ENCODE data around the gene BAG5.
A peak's percentile ranks its signal among the peaks of the same experiment; 100 is the strongest.

The BAG5 gene

GRCh38 chr14:103563226-103563620 is 766 bp upstream of the BAG5 start:
- Histone ChIP-seq H3K4me1 (ENCODE audit: control insufficient read depth, insufficient read depth, low read length) (peaks cover 5% of the 10 kb centered on the region; the same call in 1 of the 2 replicates), H3K27me3 (ENCODE audit: control insufficient read depth, insufficient read depth, low read length) (no peaks in the 10 kb centered on the region), H3K4me3 (ENCODE audit: low read depth, low read length) (peak overlapping the region; percentile 85), H3K9me3 (ENCODE audit: control insufficient read depth, insufficient read depth, low read length) (no peaks in the 10 kb centered on the region), H3K27ac (ENCODE audit: low read depth, low read length) (peak overlapping the region; percentile 97), H3K9ac (ENCODE audit: low read depth, low read length) (peak overlapping the region; percentile 95), H3K36me3 (ENCODE audit: control insufficient read depth, insufficient read depth, low read length) (peaks cover 25% of the 10 kb centered on the region)

GRCh38 chr14:103562179-103562428 is 353 bp downstream of the BAG5 start:
- H3K4me1 ChIP-seq (ENCODE audit: control insufficient read depth, insufficient read depth, low read length) = peaks cover 3% of the 10 kb centered on the region; the same call in 1 of the 2 replicates

GRCh38 chr14:103561381-103562178 is 877 bp downstream of the BAG5 start:
- peaks cover 33% of the 10 kb centered on the region for H3K36me3 ChIP-seq (ENCODE audit: control insufficient read depth, insufficient read depth, low read length)
- H3K9me3 ChIP-seq (ENCODE audit: control insufficient read depth, insufficient read depth, low read length) = no peaks in the 10 kb centered on the region
- H3K27ac ChIP-seq (ENCODE audit: low read depth, low read length) = peak overlapping the region; percentile 97
- H3K27me3 ChIP-seq (ENCODE audit: control insufficient read depth, insufficient read depth, low read length) = no peaks in the 10 kb centered on the region
- H3K9ac ChIP-seq (ENCODE audit: low read depth, low read length) = peak overlapping the region; percentile 95
- peak overlapping the region; percentile 85 for H3K4me3 ChIP-seq (ENCODE audit: low read depth, low read length)
- peaks cover 3% of the 10 kb centered on the region; the same call in 1 of the 2 replicates for H3K4me1 ChIP-seq (ENCODE audit: control insufficient read depth, insufficient read depth, low read length)

More at GRCh38 chr14:103562179-103562428, 353 bp downstream of the BAG5 start:
- Histone ChIP-seq H3K27ac (ENCODE audit: low read depth, low read length) (peak overlapping the region; percentile 97), H3K27me3 (ENCODE audit: control insufficient read depth, insufficient read depth, low read length) (no peaks in the 10 kb centered on the region), H3K4me3 (ENCODE audit: low read depth, low read length) (peak overlapping the region; percentile 85), H3K9ac (ENCODE audit: low read depth, low read length) (peak overlapping the region; percentile 95), H3K9me3 (ENCODE audit: control insufficient read depth, insufficient read depth, low read length) (no peaks in the 10 kb centered on the region), H3K36me3 (ENCODE audit: control insufficient read depth, insufficient read depth, low read length) (peaks cover 31% of the 10 kb centered on the region)

GRCh38 chr14:103560691-103561090 is 1.8 kb downstream of the BAG5 start:
- Histone ChIP-seq H3K9me3 (ENCODE audit: control insufficient read depth, insufficient read depth, low read length) (no peaks in the 10 kb centered on the region), H3K27me3 (ENCODE audit: control insufficient read depth, insufficient read depth, low read length) (no peaks in the 10 kb centered on the region), H3K27ac (ENCODE audit: low read depth, low read length) (no peak overlapping the region), H3K4me3 (ENCODE audit: low read depth, low read length) (peak overlapping the region; percentile 85; the same call in 1 of the 2 replicates), H3K36me3 (ENCODE audit: control insufficient read depth, insufficient read depth, low read length) (peaks cover 33% of the 10 kb centered on the region), H3K4me1 (ENCODE audit: control insufficient read depth, insufficient read depth, low read length) (peaks cover 3% of the 10 kb centered on the region; the same call in 1 of the 2 replicates), H3K9ac (ENCODE audit: low read depth, low read length) (no peak overlapping the region)

- Histone ChIP-seq H3K9ac (ENCODE audit: low read depth, low read length) (no peak overlapping the region), H3K9me3 (ENCODE audit: control insufficient read depth, insufficient read depth, low read length) (no peaks in the 10 kb centered on the region), H3K4me1 (ENCODE audit: control insufficient read depth, insufficient read depth, low read length) (peaks cover 3% of the 10 kb centered on the region; the same call in 1 of the 2 replicates), H3K27ac (ENCODE audit: low read depth, low read length) (no peak overlapping the region), H3K27me3 (ENCODE audit: control insufficient read depth, insufficient read depth, low read length) (no peaks in the 10 kb centered on the region), H3K4me3 (ENCODE audit: low read depth, low read length) (no peak overlapping the region), H3K36me3 (ENCODE audit: control insufficient read depth, insufficient read depth, low read length) (peaks cover 33% of the 10 kb centered on the region)
Observed at GRCh38 chr14:103559766-103560165, 2.7 kb downstream of the BAG5 start.

- Histone ChIP-seq H3K27ac (ENCODE audit: low read depth, low read length) (no peak overlapping the region), H3K4me1 (ENCODE audit: control insufficient read depth, insufficient read depth, low read length) (peaks cover 3% of the 10 kb centered on the region; the same call in 1 of the 2 replicates), H3K36me3 (ENCODE audit: control insufficient read depth, insufficient read depth, low read length) (peaks cover 33% of the 10 kb centered on the region), H3K4me3 (ENCODE audit: low read depth, low read length) (no peak overlapping the region), H3K9me3 (ENCODE audit: control insufficient read depth, insufficient read depth, low read length) (no peaks in the 10 kb centered on the region), H3K27me3 (ENCODE audit: control insufficient read depth, insufficient read depth, low read length) (no peaks in the 10 kb centered on the region), H3K9ac (ENCODE audit: low read depth, low read length) (no peak overlapping the region)
Observed at GRCh38 chr14:103558071-103558882, 4.2 kb downstream of the BAG5 start.

GRCh38 chr14:103556946-103557758 is 5.3 kb downstream of the BAG5 start:
- Histone ChIP-seq H3K36me3 (ENCODE audit: control insufficient read depth, insufficient read depth, low read length) (peaks cover 33% of the 10 kb centered on the region), H3K27me3 (ENCODE audit: control insufficient read depth, insufficient read depth, low read length) (no peaks in the 10 kb centered on the region), H3K9me3 (ENCODE audit: control insufficient read depth, insufficient read depth, low read length) (no peaks in the 10 kb centered on the region), H3K9ac (ENCODE audit: low read depth, low read length) (no peak overlapping the region), H3K4me1 (ENCODE audit: control insufficient read depth, insufficient read depth, low read length) (peaks cover 3% of the 10 kb centered on the region; the same call in 1 of the 2 replicates), H3K27ac (ENCODE audit: low read depth, low read length) (no peak overlapping the region), H3K4me3 (ENCODE audit: low read depth, low read length) (no peak overlapping the region)

GRCh38 chr14:103555559-103556337 is 6.7 kb downstream of the BAG5 start:
- no peak overlapping the region for H3K9ac ChIP-seq (ENCODE audit: low read depth, low read length)
- no peaks in the 10 kb centered on the region for H3K27me3 ChIP-seq (ENCODE audit: control insufficient read depth, insufficient read depth, low read length)
- peaks cover 33% of the 10 kb centered on the region for H3K36me3 ChIP-seq (ENCODE audit: control insufficient read depth, insufficient read depth, low read length)
- no peaks in the 10 kb centered on the region; the same call in 1 of the 2 replicates for H3K4me1 ChIP-seq (ENCODE audit: control insufficient read depth, insufficient read depth, low read length)
- no peaks in the 10 kb centered on the region for H3K9me3 ChIP-seq (ENCODE audit: control insufficient read depth, insufficient read depth, low read length)
- H3K27ac ChIP-seq (ENCODE audit: low read depth, low read length) = no peak overlapping the region
- H3K4me3 ChIP-seq (ENCODE audit: low read depth, low read length) = no peak overlapping the region

GRCh38 chr14:103552846-103553210 is 9.6 kb downstream of the BAG5 start:
- Histone ChIP-seq H3K27ac (ENCODE audit: low read depth, low read length) (no peak overlapping the region), H3K4me1 (ENCODE audit: control insufficient read depth, insufficient read depth, low read length) (no peaks in the 10 kb centered on the region), H3K27me3 (ENCODE audit: control insufficient read depth, insufficient read depth, low read length) (no peaks in the 10 kb centered on the region), H3K9me3 (ENCODE audit: control insufficient read depth, insufficient read depth, low read length) (no peaks in the 10 kb centered on the region), H3K36me3 (ENCODE audit: control insufficient read depth, insufficient read depth, low read length) (peaks cover 5% of the 10 kb centered on the region; the same call in 1 of the 2 replicates), H3K9ac (ENCODE audit: low read depth, low read length) (no peak overlapping the region), H3K4me3 (ENCODE audit: low read depth, low read length) (no peak overlapping the region)
